HCT116 (cell line): ENCODE results near the gene PWP1. TPM values are rescaled to one million over a fixed set of nuclear protein-coding genes. Genes with fewer than 3 reads are reported as not detected.

ENCODE experiments used
- ATAC-seq: fragments of 200-7000 bp; cut with Tn5 transposase; 2 replicates; pipeline ENCODE4 v1.9.1; 2020; ENCODE audit warnings: mild to moderate bottlenecking, moderate library complexity
- BruUV-seq: library from RNA; stranded (reverse); fragments of 400-500 nt; replicated peaks from 2 replicates; lab custom pipeline; 2021; lab: Mats Ljungman, UMichigan
- CTCF ChIA-PET: fragments of 300-600 bp; sonication (Branson Sonifier 250); formaldehyde crosslinking; loops from one replicate; lab custom pipeline; 2021; ENCODE audit warnings: antibody characterized with exemption; lab: Charles Lee
- POLR2A ChIA-PET: fragments of 300-600, 350-600 bp; sonication (Branson Sonifier 250); formaldehyde crosslinking; loops from one replicate; lab custom pipeline; 2021; ENCODE audit warnings: antibody characterized with exemption; lab: Charles Lee
- RAD21 ChIA-PET, 2 experiments: fragments of 300-600 bp; sonication (Branson Sonifier 250); formaldehyde crosslinking; loops; one replicate each; lab custom pipeline; 2023; ENCODE audit warnings: low total read pairs in 2 of 2; ENCODE audit not compliant: uncharacterized antibody in 2 of 2, unreplicated experiment in 2 of 2, low non-redundant PET in 1 of 2; lab: Charles Lee
- DNase-seq: peaks from one replicate; pipeline ENCODE4 v3.0.0-alpha.2; 2010; ENCODE audit warnings: low read depth, low spot score
- H2AFZ ChIP-seq: fragments of 200-600 bp; shearing (Covaris generic), sonication (generic); 2 replicates; pipeline ENCODE4 v1.6.1; 2017; ENCODE audit warnings: low read depth, mixed run types, mixed read lengths, antibody characterized with exemption, low read length; ENCODE audit not compliant: poor library complexity, severe bottlenecking
- H3K27ac ChIP-seq: 2 replicates; pipeline ENCODE4 v1.5.1; 2012; ENCODE audit warnings: low read depth, low read length
- H3K27me3 ChIP-seq: fragments of 200-600 bp; sonication (generic); 2 replicates; pipeline ENCODE4 v1.6.1; 2016; ENCODE audit warnings: mixed run types, low read length, mixed read lengths; ENCODE audit not compliant: insufficient read depth
- H3K36me3 ChIP-seq, 2 experiments: fragments of 200-500 bp in 1 of 2; fragments of 200-600 bp in 1 of 2; sonication (Bioruptor generic) in 1 of 2; sonication (generic) in 1 of 2; 2 replicates each; pipeline versions ENCODE4 v1.5.1 to v1.6.1; 2014 to 2016; ENCODE audit warnings: low read length in 2 of 2, inconsistent platforms in 1 of 2, mixed read lengths in 1 of 2, mixed run types in 1 of 2; ENCODE audit not compliant: insufficient read depth in 2 of 2, control insufficient read depth in 1 of 2
- H3K4me1 ChIP-seq, 2 experiments: fragments of 200-600 bp in 1 of 2; sonication (generic) in 1 of 2; 2 replicates each; pipeline versions ENCODE4 v1.5.1 to v1.6.1; 2012 to 2017; ENCODE audit warnings: low read length in 2 of 2, inconsistent platforms in 1 of 2, mild to moderate bottlenecking in 1 of 2, mixed read lengths in 1 of 2, mixed run types in 1 of 2, moderate library complexity in 1 of 2; ENCODE audit not compliant: insufficient read depth in 2 of 2, control insufficient read depth in 1 of 2
- H3K4me2 ChIP-seq: fragments of 200-600 bp; sonication (generic); 2 replicates; pipeline ENCODE4 v1.6.1; 2017; ENCODE audit warnings: mixed run types, low read length, mixed read lengths
- H3K4me3 ChIP-seq, 2 experiments: fragments of 200-600 bp in 1 of 2; sonication (generic) in 1 of 2; replicated peaks in 1 of 2; 2 replicates each; pipeline ENCODE4 v1.5.1; 2011 to 2016; ENCODE audit warnings: low read length in 2 of 2, control low read depth in 1 of 2, low read depth in 1 of 2, mild to moderate bottlenecking in 1 of 2, mixed read lengths in 1 of 2, mixed run types in 1 of 2
- H3K79me2 ChIP-seq: fragments of 200-600 bp; sonication (generic); 2 replicates; pipeline ENCODE4 v1.6.1; 2017; ENCODE audit warnings: mild to moderate bottlenecking, mixed run types, low read length, moderate library complexity, mixed read lengths; ENCODE audit not compliant: insufficient read depth
- H3K9ac ChIP-seq: fragments of 200-600 bp; sonication (generic); 2 replicates; pipeline ENCODE4 v1.6.1; 2016; ENCODE audit warnings: low read length, mixed read lengths
- H3K9me2 ChIP-seq: fragments of 200-600 bp; sonication (generic), shearing (Covaris generic); 2 replicates; pipeline ENCODE4 v1.6.1; 2017; ENCODE audit warnings: mixed run types, mild to moderate bottlenecking, moderate library complexity; ENCODE audit not compliant: insufficient read depth
- H3K9me3 ChIP-seq, 2 experiments: fragments of 200-500 bp in 1 of 2; fragments of 200-600 bp in 1 of 2; sonication (Bioruptor generic) in 1 of 2; sonication (generic) in 1 of 2; 2 replicates each; pipeline ENCODE4 v1.6.1; 2014 to 2017; ENCODE audit warnings: low read length in 2 of 2, mixed read lengths in 2 of 2, inconsistent platforms in 1 of 2, low read depth in 1 of 2, mild to moderate bottlenecking in 1 of 2, mixed run types in 1 of 2, moderate library complexity in 1 of 2; ENCODE audit not compliant: control insufficient read depth in 1 of 2, insufficient read depth in 1 of 2
- H4K20me1 ChIP-seq: fragments of 200-600 bp; sonication (generic), shearing (Covaris generic); 2 replicates; pipeline ENCODE4 v1.6.1; 2017; ENCODE audit warnings: mixed run types, mild to moderate bottlenecking, moderate library complexity; ENCODE audit not compliant: insufficient read depth
- EZH2 ChIP-seq: fragments of 200-600 bp; sonication (generic); IDR thresholded peaks from 2 replicates; pipeline ENCODE4 v1.6.1; 2017; ENCODE audit warnings: antibody characterized with exemption, mixed run types
- JUND ChIP-seq: IDR thresholded peaks from 2 replicates; pipeline ENCODE4 v1.6.1; 2012
- MAX ChIP-seq: IDR thresholded peaks from 2 replicates; pipeline ENCODE4 v1.6.1; 2012
- REST ChIP-seq: IDR thresholded peaks from 2 replicates; pipeline ENCODE4 v1.6.1; 2012; ENCODE audit warnings: low read depth
- intact Hi-C: fragments of 100-400 bp; cut with micrococcal nuclease; formaldehyde crosslinking; loops from 2 replicates; pipeline ENCODE4 v1.10.0; 2022
- total RNA-seq: library from RNA; stranded (reverse); gene quantifications from one replicate; pipeline ENCODE4 v1.2.1, GENCODE V29; 2021; ENCODE audit not compliant: unreplicated experiment

PWP1 gene
- total RNA-seq, 1 experiment from 2014 or later = 48.2 TPM

- no peaks in the 10 kb centered on the region for H3K4me1 ChIP-seq
- H2AFZ ChIP-seq = no peak overlapping the region
- H3K27me3 ChIP-seq = no peaks in the 10 kb centered on the region
- peaks cover 37 to 59% of the 10 kb centered on the region in 2 experiments for H3K36me3 ChIP-seq
- TF ChIP-seq REST (no peak), MAX (no peak), EZH2 (no peak)
- no peak for ATAC-seq
- no TSS peak for BruUV-seq
- H3K9me2 ChIP-seq = no peaks in the 10 kb centered on the region
- no peak for DNase-seq
- intact Hi-C loops = no loop called here
- no peaks in the 10 kb centered on the region for H4K20me1 ChIP-seq
- H3K4me3 ChIP-seq = no peak overlapping the region
- H3K4me2 ChIP-seq = no peak overlapping the region
- ChIA-PET RAD21 (no interaction called here), CTCF (no interaction called here), POLR2A (no interaction called here)
- no peak overlapping the region for H3K9ac ChIP-seq
- no peak overlapping the region for H3K27ac ChIP-seq
- H3K79me2 ChIP-seq = peaks cover 70% of the 10 kb centered on the region
- no peaks in the 10 kb centered on the region for H3K9me3 ChIP-seq
These were observed 62.9 kb downstream of the PWP1 start for GRCh38 chr12:107748472-107748871.

- ATAC-seq (no peak), DNase-seq (no peak)
- ChIA-PET POLR2A (no interaction called here), CTCF (no interaction called here), RAD21 (no interaction called here)
- H3K79me2 ChIP-seq = peaks cover 76% of the 10 kb centered on the region
- no peak overlapping the region for H3K4me3 ChIP-seq
- H3K4me2 ChIP-seq = no peak overlapping the region
- no peaks in the 10 kb centered on the region for H4K20me1 ChIP-seq
- peaks cover 42 to 62% of the 10 kb centered on the region in 2 experiments for H3K36me3 ChIP-seq
- no peaks in the 10 kb centered on the region for H3K9me2 ChIP-seq
- H2AFZ ChIP-seq = no peak overlapping the region
- intact Hi-C loops = no loop called here
- H3K9me3 ChIP-seq = no peaks in the 10 kb centered on the region
- H3K9ac ChIP-seq = no peak overlapping the region
- no peaks in the 10 kb centered on the region for H3K4me1 ChIP-seq
- no peaks in the 10 kb centered on the region for H3K27me3 ChIP-seq
- BruUV-seq = no TSS peak
- no peak overlapping the region for H3K27ac ChIP-seq
- TF ChIP-seq JUND = no peak
These were observed 63.5 kb downstream of the PWP1 start for GRCh38 chr12:107749083-107749482.
